OCI-LY1 (cell line): ENCODE measurements around the gene CDC7.

ENCODE experiments used
- H2AFZ ChIP-seq: fragments of 200-600 bp; sonication (generic), shearing (Covaris generic); 2 replicates; pipeline ENCODE4 v1.6.0; 2014; ENCODE audit warnings: antibody characterized with exemption, mild to moderate bottlenecking, low read length
- H3F3A ChIP-seq: fragments of 200-600 bp; sonication (generic), shearing (Covaris generic); 2 replicates; pipeline ENCODE4 v1.6.0; 2014; ENCODE audit warnings: mild to moderate bottlenecking, antibody characterized with exemption, low read length, moderate library complexity; ENCODE audit not compliant: insufficient read depth
- H3K27ac ChIP-seq: fragments of 200-600 bp; sonication (generic); 2 replicates; pipeline ENCODE4 v1.5.1; 2014; ENCODE audit warnings: low read length, mixed run types, mild to moderate bottlenecking, low read depth; ENCODE audit not compliant: poor library complexity, severe bottlenecking
- H3K27me3 ChIP-seq: fragments of 200-600 bp; sonication (generic); 2 replicates; pipeline ENCODE4 v1.6.0; 2014; ENCODE audit warnings: antibody characterized with exemption, mild to moderate bottlenecking, low read length, moderate library complexity; ENCODE audit not compliant: insufficient read depth
- H3K36me3 ChIP-seq: fragments of 200-600 bp; sonication (generic); 2 replicates; pipeline ENCODE4 v1.6.1; 2014; ENCODE audit warnings: mild to moderate bottlenecking, antibody characterized with exemption, low read length, moderate library complexity, mixed read lengths; ENCODE audit not compliant: insufficient read depth
- H3K4me1 ChIP-seq: fragments of 200-600 bp; sonication (generic); 2 replicates; pipeline ENCODE4 v1.5.1; 2014; ENCODE audit warnings: mild to moderate bottlenecking, low read length, moderate library complexity; ENCODE audit not compliant: insufficient read depth, severe bottlenecking
- H3K4me2 ChIP-seq: fragments of 200-600 bp; sonication (generic), shearing (Covaris generic); 2 replicates; pipeline ENCODE4 v1.6.1; 2014; ENCODE audit warnings: low read length
- H3K4me3 ChIP-seq: fragments of 200-600 bp; sonication (generic); 2 replicates; pipeline ENCODE4 v1.5.1; 2014; ENCODE audit warnings: low read length, low read depth, mild to moderate bottlenecking, mixed read lengths; ENCODE audit not compliant: poor library complexity, severe bottlenecking
- H3K79me2 ChIP-seq: fragments of 200-600 bp; shearing (Covaris generic); 2 replicates; pipeline ENCODE4 v1.6.1; 2016; ENCODE audit warnings: mixed run types, low read length, mixed read lengths; ENCODE audit not compliant: insufficient read depth
- H3K9ac ChIP-seq: fragments of 200-600 bp; sonication (generic), shearing (Covaris generic); 2 replicates; pipeline ENCODE4 v1.6.1; 2014; ENCODE audit warnings: mild to moderate bottlenecking, low read length, mixed read lengths
- H3K9me2 ChIP-seq: fragments of 200-600 bp; sonication (generic), shearing (Covaris generic); 2 replicates; pipeline ENCODE4 v1.6.1; 2014; ENCODE audit warnings: low read depth, mild to moderate bottlenecking, low read length, mixed read lengths
- H3K9me3 ChIP-seq: fragments of 200-600 bp; shearing (Covaris generic); 2 replicates; pipeline ENCODE4 v1.6.1; 2014; ENCODE audit warnings: low read length, mixed read lengths
- H4K20me1 ChIP-seq: fragments of 200-600 bp; sonication (generic), shearing (Covaris generic); 2 replicates; pipeline ENCODE4 v1.6.0; 2016; ENCODE audit warnings: mild to moderate bottlenecking, low read length; ENCODE audit not compliant: insufficient read depth
- EZH2 ChIP-seq: fragments of 200-600 bp; sonication (generic), shearing (Covaris generic); IDR thresholded peaks from 2 replicates; pipeline ENCODE4 v1.8.0; 2017; ENCODE audit warnings: borderline replicate concordance, mixed run types, mild to moderate bottlenecking, antibody characterized with exemption, low read length, moderate library complexity, mixed read lengths
- TF ChIP-seq, protein P1 (sequence below): fragments of 200-600 bp; sonication (generic), shearing (Covaris generic); IDR thresholded peaks from 2 replicates; pipeline ENCODE4 v1.5.1; 2017; ENCODE audit warnings: mild to moderate bottlenecking, antibody characterized with exemption, low read length, moderate library complexity, mixed read lengths

The CDC7 gene

DNA sequence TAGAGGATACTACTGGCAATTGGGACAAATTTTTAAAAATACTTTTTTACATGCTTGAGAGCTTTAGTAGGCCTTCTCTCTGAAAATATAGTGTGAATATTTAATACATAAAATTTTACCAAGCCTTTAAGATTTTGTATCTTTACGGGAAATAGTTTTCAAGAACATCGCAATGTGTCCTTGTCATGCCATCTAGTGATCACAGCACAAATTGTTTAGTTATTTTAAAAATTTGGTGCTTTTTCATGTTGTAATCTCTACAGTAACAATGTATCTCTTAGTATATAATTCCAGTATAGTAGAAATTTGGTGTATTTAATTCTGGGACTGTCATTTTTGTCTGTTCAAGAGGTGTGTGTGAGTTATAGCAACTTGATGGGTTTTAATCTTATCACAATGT is 6.7 kb downstream of the CDC7 start:
- no peak overlapping the region for H3K9ac ChIP-seq
- no peaks in the 10 kb centered on the region for H3K9me3 ChIP-seq
- no peak overlapping the region for H2AFZ ChIP-seq
- no peak overlapping the region for H3K27ac ChIP-seq
- H3K27me3 ChIP-seq = no peaks in the 10 kb centered on the region
- H3K4me1 ChIP-seq = peaks cover 28% of the 10 kb centered on the region
- TF ChIP-seq, protein P1, sequence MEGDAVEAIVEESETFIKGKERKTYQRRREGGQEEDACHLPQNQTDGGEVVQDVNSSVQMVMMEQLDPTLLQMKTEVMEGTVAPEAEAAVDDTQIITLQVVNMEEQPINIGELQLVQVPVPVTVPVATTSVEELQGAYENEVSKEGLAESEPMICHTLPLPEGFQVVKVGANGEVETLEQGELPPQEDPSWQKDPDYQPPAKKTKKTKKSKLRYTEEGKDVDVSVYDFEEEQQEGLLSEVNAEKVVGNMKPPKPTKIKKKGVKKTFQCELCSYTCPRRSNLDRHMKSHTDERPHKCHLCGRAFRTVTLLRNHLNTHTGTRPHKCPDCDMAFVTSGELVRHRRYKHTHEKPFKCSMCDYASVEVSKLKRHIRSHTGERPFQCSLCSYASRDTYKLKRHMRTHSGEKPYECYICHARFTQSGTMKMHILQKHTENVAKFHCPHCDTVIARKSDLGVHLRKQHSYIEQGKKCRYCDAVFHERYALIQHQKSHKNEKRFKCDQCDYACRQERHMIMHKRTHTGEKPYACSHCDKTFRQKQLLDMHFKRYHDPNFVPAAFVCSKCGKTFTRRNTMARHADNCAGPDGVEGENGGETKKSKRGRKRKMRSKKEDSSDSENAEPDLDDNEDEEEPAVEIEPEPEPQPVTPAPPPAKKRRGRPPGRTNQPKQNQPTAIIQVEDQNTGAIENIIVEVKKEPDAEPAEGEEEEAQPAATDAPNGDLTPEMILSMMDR = no peak
- TF ChIP-seq EZH2 = no peak
- peaks cover 59% of the 10 kb centered on the region for H3K79me2 ChIP-seq
- peaks cover 59% of the 10 kb centered on the region for H3K36me3 ChIP-seq
- no peaks in the 10 kb centered on the region for H3K9me2 ChIP-seq
- H3K4me3 ChIP-seq = no peak overlapping the region
- H3F3A ChIP-seq = no peaks in the 10 kb centered on the region; the same call in 1 of the 2 replicates
- no peaks in the 10 kb centered on the region for H4K20me1 ChIP-seq
- no peak overlapping the region for H3K4me2 ChIP-seq

DNA sequence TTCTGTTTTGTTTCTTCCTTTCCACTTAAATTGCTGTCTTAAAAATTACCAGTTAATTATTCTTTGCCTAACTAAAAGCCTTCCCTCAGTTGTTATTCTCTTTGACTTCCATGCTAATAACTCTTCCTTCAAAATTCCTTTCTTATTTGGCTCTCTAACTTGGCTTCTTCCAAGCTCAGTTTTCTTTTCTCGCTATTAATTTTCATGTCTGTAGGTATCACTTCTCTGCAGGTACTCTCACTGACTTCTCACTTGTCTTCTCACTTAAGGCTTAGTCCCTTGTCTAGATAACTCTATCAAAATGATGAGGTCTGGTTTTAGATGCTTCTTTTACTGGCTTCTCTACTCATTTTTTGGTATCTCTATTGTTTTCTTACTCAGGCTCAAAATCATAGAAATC is 10.1 kb downstream of the CDC7 start:
- Histone ChIP-seq H3K4me3 (no peak overlapping the region), H2AFZ (no peak overlapping the region), H3K27ac (no peak overlapping the region), H3K9ac (no peak overlapping the region), H3F3A (no peaks in the 10 kb centered on the region; the same call in 1 of the 2 replicates), H3K9me3 (no peaks in the 10 kb centered on the region), H3K9me2 (no peaks in the 10 kb centered on the region), H3K79me2 (peaks cover 24% of the 10 kb centered on the region), H3K4me1 (no peaks in the 10 kb centered on the region), H3K27me3 (no peaks in the 10 kb centered on the region), H3K36me3 (peaks cover 73% of the 10 kb centered on the region), H3K4me2 (no peak overlapping the region), H4K20me1 (no peaks in the 10 kb centered on the region)
- no peak for TF ChIP-seq EZH2
- TF ChIP-seq, protein P1 = no peak

DNA sequence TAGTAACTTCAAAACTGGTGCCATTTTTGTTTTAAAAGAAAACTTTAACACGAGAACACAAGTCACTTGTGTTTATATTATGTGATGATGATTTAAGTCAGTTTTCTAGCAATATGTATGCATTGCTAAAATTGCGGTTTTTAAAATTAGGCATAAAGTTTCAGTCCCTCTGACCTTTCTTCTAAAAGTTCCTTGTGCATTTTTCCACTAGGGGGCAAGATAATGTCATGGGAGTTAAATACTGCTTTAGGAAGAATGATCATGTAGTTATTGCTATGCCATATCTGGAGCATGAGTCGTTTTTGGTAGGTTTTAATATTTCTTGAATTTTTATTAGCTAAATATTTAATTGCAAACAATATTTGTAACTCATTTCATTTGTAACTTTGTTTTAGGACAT is 10.7 kb downstream of the CDC7 start:
- H3K4me1 ChIP-seq = no peaks in the 10 kb centered on the region
- H3K9me3 ChIP-seq = no peaks in the 10 kb centered on the region
- TF ChIP-seq, protein P1 = peak; percentile 46; the same call in 1 of the 2 replicates
- no peak for TF ChIP-seq EZH2
- no peaks in the 10 kb centered on the region; the same call in 1 of the 2 replicates for H3F3A ChIP-seq
- no peak overlapping the region for H3K4me2 ChIP-seq
- H2AFZ ChIP-seq = no peak overlapping the region
- H3K4me3 ChIP-seq = no peak overlapping the region
- no peaks in the 10 kb centered on the region for H3K9me2 ChIP-seq
- no peaks in the 10 kb centered on the region for H4K20me1 ChIP-seq
- H3K27me3 ChIP-seq = no peaks in the 10 kb centered on the region
- H3K9ac ChIP-seq = no peak overlapping the region
- peaks cover 18% of the 10 kb centered on the region for H3K79me2 ChIP-seq
- H3K36me3 ChIP-seq = peaks cover 78% of the 10 kb centered on the region
- no peak overlapping the region for H3K27ac ChIP-seq
